B cell (primary cell): ENCODE data around the gene TIGD1. TPM values are rescaled to one million over a fixed set of nuclear protein-coding genes. Genes with fewer than 3 reads are reported as not detected.

Experiments used
- ATAC-seq: fragments of 200-7000 bp; cut with Tn5 transposase; one replicate; pipeline ENCODE4 v1.10.0; 2021; ENCODE audit warnings: low read depth, mild to moderate bottlenecking, moderate number of reproducible peaks, moderate library complexity
- CTCF ChIA-PET: fragments of 350-600 bp; sonication (Branson Sonifier 250); formaldehyde crosslinking; loops from one replicate; lab custom pipeline; 2021; ENCODE audit warnings: antibody characterized with exemption, inconsistent platforms; lab: Charles Lee
- POLR2A ChIA-PET: fragments of 350-600 bp; sonication (Branson Sonifier 250); formaldehyde crosslinking; loops from one replicate; lab custom pipeline; 2021; ENCODE audit warnings: antibody characterized with exemption; lab: Charles Lee
- DNase-seq: peaks from one replicate; pipeline ENCODE4 v3.0.0; 2013
- H2AFZ ChIP-seq: 2 replicates; pipeline ENCODE4 v1.6.1; 2012; ENCODE audit warnings: mild to moderate bottlenecking, low read depth, low read length; ENCODE audit not compliant: insufficient read depth, poor library complexity, severe bottlenecking
- H3K27ac ChIP-seq, 2 donors: 1 replicate in 1 of 2; 2 replicates in 1 of 2; pipeline ENCODE4 v1.5.1; 2012 to 2013; ENCODE audit warnings: low read length in 2 of 2, mild to moderate bottlenecking in 2 of 2, moderate library complexity in 1 of 2
- H3K27me3 ChIP-seq, 4 experiments: fragments of 200-600 bp in 1 of 4; sonication (generic) in 1 of 4; replicated peaks in 1 of 4; 1 replicate in 2 of 4; 2 replicates in 2 of 4; pipeline versions ENCODE4 v1.6.1 to v1.7.0; 2013 to 2016; ENCODE audit warnings: low read length in 3 of 4, mild to moderate bottlenecking in 2 of 4, mixed read lengths in 1 of 4, moderate library complexity in 1 of 4; ENCODE audit not compliant: insufficient read depth in 4 of 4, control insufficient read depth in 3 of 4; ENCODE audit errors: control extremely low read depth in 1 of 4
- H3K36me3 ChIP-seq, 2 experiments: replicated peaks in 1 of 2; 1 replicate in 1 of 2; 2 replicates in 1 of 2; pipeline versions ENCODE4 v1.6.1 to v1.7.1; 2013; ENCODE audit warnings: low read length in 1 of 2; ENCODE audit not compliant: insufficient read depth in 2 of 2, control insufficient read depth in 1 of 2; ENCODE audit errors: control extremely low read depth in 1 of 2, extremely low read depth in 1 of 2
- H3K4me1 ChIP-seq, 2 donors: fragments of 200-600 bp in 1 of 2; sonication (generic) in 1 of 2; 1 replicate in 1 of 2; 2 replicates in 1 of 2; pipeline versions ENCODE4 v1.5.1 to v1.6.1; 2013 to 2017; ENCODE audit warnings: low read length in 2 of 2; ENCODE audit not compliant: control insufficient read depth in 2 of 2, insufficient read depth in 2 of 2
- H3K4me2 ChIP-seq: replicated peaks from 2 replicates; pipeline ENCODE3; 2012; ENCODE audit warnings: mild to moderate bottlenecking, low read depth, low read length; ENCODE audit not compliant: poor library complexity, severe bottlenecking
- H3K4me3 ChIP-seq, 5 experiments: fragments of 200-600 bp in 1 of 5; sonication (generic) in 1 of 5; 1 replicate in 3 of 5; 2 replicates in 2 of 5; pipeline versions ENCODE4 v1.5.1 to v1.7.0; 2011 to 2016; ENCODE audit warnings: low read length in 4 of 5, mild to moderate bottlenecking in 4 of 5, low read depth in 2 of 5, control low read depth in 1 of 5, moderate library complexity in 1 of 5; ENCODE audit not compliant: insufficient read depth in 1 of 5; ENCODE audit errors: control extremely low read depth in 1 of 5, extremely low read depth in 1 of 5
- H3K79me2 ChIP-seq: fragments of 200-600 bp; sonication (generic); one replicate; pipeline ENCODE4 v1.6.0; 2016; ENCODE audit warnings: low read length; ENCODE audit not compliant: control insufficient read depth, insufficient read depth
- H3K9ac ChIP-seq: fragments of 200-600 bp; sonication (generic); 2 replicates; pipeline ENCODE4 v1.6.1; 2017; ENCODE audit warnings: mild to moderate bottlenecking, low read length, moderate library complexity
- H3K9me3 ChIP-seq, 3 donors: one replicate each; pipeline versions ENCODE4 v1.6.1 to v1.7.1; 2013; ENCODE audit warnings: low read length in 2 of 3; ENCODE audit not compliant: control insufficient read depth in 2 of 3, insufficient read depth in 1 of 3; ENCODE audit errors: control extremely low read depth in 1 of 3
- H4K20me1 ChIP-seq: 2 replicates; pipeline ENCODE4 v1.6.0; 2012; ENCODE audit warnings: mild to moderate bottlenecking, low read length; ENCODE audit not compliant: insufficient read depth, control insufficient read depth, poor library complexity, severe bottlenecking
- H3K27ac Mint-ChIP-seq: one replicate; pipeline ENCODE4 v1.8.0; 2021; ENCODE audit warnings: mixed read lengths
- H3K27me3 Mint-ChIP-seq: one replicate; pipeline ENCODE4 v1.8.0; 2021; ENCODE audit warnings: mixed read lengths
- H3K4me1 Mint-ChIP-seq: one replicate; pipeline ENCODE4 v1.8.0; 2021; ENCODE audit warnings: mixed read lengths
- H3K4me3 Mint-ChIP-seq: one replicate; pipeline ENCODE4 v1.8.0; 2021; ENCODE audit warnings: mixed read lengths
- H3K9me3 Mint-ChIP-seq: one replicate; pipeline ENCODE4 v1.8.0; 2022; ENCODE audit warnings: mixed read lengths; ENCODE audit not compliant: insufficient read depth
- EZH2 ChIP-seq: IDR thresholded peaks from 2 replicates; pipeline ENCODE4 v1.6.1; 2012; ENCODE audit warnings: borderline replicate concordance, low read depth, mild to moderate bottlenecking, moderate library complexity, low read length; ENCODE audit not compliant: insufficient read depth, poor library complexity, severe bottlenecking
- WGBS: methylation state at CpG from one replicate; pipeline ENCODE4 v1.1.5; 2013; ENCODE audit warnings: missing lambda C conversion rate; ENCODE audit not compliant: insufficient coverage; 5-methylcytosine and 5-hydroxymethylcytosine counted together
- intact Hi-C: fragments of 100-400 bp; cut with micrococcal nuclease; formaldehyde crosslinking; loops from one replicate; pipeline ENCODE4 v1.10.0; 2022
- polyA plus RNA-seq: library from polyadenylated mRNA; depleted of rRNA; stranded (reverse); fragments of >200 nt; gene quantifications from 2 replicates; pipeline ENCODE4 v1.2.3, GENCODE V29; 2012
- total RNA-seq, 2 donors: library from RNA; stranded (reverse); fragments of 120-200 nt in 1 of 2; gene quantifications; 1 replicate in 1 of 2; 2 replicates in 1 of 2; pipeline versions ENCODE4 v1.2.3 to v1.2.4, GENCODE V29; 2013 to 2022
- TF ChIP-seq, protein P1 (sequence below): fragments of 200-600 bp; IDR thresholded peaks from one replicate; pipeline ENCODE4 v1.8.0; 2022; ENCODE audit warnings: antibody characterized with exemption, mild to moderate bottlenecking

Gene TIGD1
- total and polyA plus RNA-seq, 2 donors (not counting 1 experiment from before 2014, with no cell fraction given): 7.6 to 13.6 TPM

DNA sequence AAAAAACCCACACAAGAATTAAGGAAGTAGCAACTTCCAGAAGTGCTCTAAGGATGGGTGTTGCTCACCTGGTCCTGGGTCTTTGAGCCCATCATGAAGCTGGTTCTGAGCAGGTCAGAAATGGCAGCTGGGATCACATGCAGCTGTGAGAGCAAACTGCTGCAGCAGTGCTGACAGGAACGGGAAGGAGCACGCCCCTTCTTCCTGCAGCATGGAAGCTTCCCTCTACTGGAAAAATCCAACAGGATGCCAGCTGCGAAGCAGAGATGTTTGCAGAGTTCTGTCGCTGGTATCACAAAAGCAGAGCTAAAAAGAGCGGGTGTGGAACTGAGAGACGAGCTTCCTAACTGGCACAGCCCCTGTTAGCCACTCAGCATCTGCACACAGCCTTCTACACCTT lies 33.9 kb upstream of the TIGD1 start:
- Histone ChIP-seq H3K4me2 (no peak overlapping the region), H3K9me3 (peaks cover 0 to 4% (median 0%) of the 10 kb centered on the region in 3 donors), H3K27me3 (no peaks in the 10 kb centered on the region), H3K4me1 (no peaks in the 10 kb centered on the region), H4K20me1 (no peaks in the 10 kb centered on the region), H2AFZ (no peak overlapping the region), H3K79me2 (no peaks in the 10 kb centered on the region), H3K9ac (no peak overlapping the region), H3K4me3 (no peak overlapping the region), H3K27ac (no peak overlapping the region), H3K36me3 (peaks cover 0 to 32% of the 10 kb centered on the region in 2 experiments)
- H3K27me3 Mint-ChIP-seq: no peaks in the 10 kb centered on the region
- H3K9me3 Mint-ChIP-seq: no peaks in the 10 kb centered on the region
- H3K4me1 Mint-ChIP-seq: peaks cover 3% of the 10 kb centered on the region
- no peak overlapping the region for H3K27ac Mint-ChIP-seq
- intact Hi-C loops: no loop called here
- no peak for DNase-seq
- 95% methylated on average over 5 of the region's 6 CpGs for WGBS
- ChIA-PET POLR2A (no interaction called here), CTCF (interaction anchor here (0.8 kb wide), 1 partner anchor 11 kb away, joined by 3 read pairs; no protein-coding TSS in a partner anchor)
- TF ChIP-seq, protein P1, sequence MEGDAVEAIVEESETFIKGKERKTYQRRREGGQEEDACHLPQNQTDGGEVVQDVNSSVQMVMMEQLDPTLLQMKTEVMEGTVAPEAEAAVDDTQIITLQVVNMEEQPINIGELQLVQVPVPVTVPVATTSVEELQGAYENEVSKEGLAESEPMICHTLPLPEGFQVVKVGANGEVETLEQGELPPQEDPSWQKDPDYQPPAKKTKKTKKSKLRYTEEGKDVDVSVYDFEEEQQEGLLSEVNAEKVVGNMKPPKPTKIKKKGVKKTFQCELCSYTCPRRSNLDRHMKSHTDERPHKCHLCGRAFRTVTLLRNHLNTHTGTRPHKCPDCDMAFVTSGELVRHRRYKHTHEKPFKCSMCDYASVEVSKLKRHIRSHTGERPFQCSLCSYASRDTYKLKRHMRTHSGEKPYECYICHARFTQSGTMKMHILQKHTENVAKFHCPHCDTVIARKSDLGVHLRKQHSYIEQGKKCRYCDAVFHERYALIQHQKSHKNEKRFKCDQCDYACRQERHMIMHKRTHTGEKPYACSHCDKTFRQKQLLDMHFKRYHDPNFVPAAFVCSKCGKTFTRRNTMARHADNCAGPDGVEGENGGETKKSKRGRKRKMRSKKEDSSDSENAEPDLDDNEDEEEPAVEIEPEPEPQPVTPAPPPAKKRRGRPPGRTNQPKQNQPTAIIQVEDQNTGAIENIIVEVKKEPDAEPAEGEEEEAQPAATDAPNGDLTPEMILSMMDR: no peak
- no peak for TF ChIP-seq EZH2
- no peak for ATAC-seq
- no peak overlapping the region for H3K4me3 Mint-ChIP-seq

DNA sequence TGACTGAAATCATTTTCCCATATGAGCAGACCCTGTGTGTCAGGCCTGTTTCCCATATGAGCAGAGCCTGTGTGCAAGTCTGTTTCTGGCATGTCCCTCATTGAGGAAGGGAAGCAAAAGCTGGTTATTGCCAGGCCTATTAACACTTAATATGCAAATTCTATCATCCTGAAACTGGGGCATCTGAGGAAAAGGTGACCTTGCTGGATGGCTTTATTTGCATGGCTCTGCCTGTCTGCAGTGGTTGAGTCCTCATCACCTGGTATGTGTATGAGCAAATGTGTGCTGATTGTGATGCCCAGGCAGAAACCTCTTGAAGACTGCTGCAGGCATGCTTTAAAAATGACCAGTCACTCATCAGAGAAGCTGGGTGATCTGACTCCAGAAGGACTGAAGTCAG lies 31.4 kb upstream of the TIGD1 start:
- peaks cover 0 to 40% of the 10 kb centered on the region in 2 experiments for H3K36me3 ChIP-seq
- H3K4me1 ChIP-seq: no peaks in the 10 kb centered on the region
- H3K4me3 ChIP-seq: no peak overlapping the region
- H3K9ac ChIP-seq: no peak overlapping the region
- Mint-ChIP-seq H3K4me1 (peaks cover 3% of the 10 kb centered on the region), H3K9me3 (no peaks in the 10 kb centered on the region), H3K4me3 (no peak overlapping the region), H3K27me3 (no peaks in the 10 kb centered on the region), H3K27ac (no peak overlapping the region)
- TF ChIP-seq EZH2: no peak
- TF ChIP-seq, protein P1: no peak
- no peak for DNase-seq
- no peak overlapping the region for H3K4me2 ChIP-seq
- no peak for ATAC-seq
- ChIA-PET CTCF (no interaction called here), POLR2A (no interaction called here)
- H3K79me2 ChIP-seq: no peaks in the 10 kb centered on the region
- H2AFZ ChIP-seq: no peak overlapping the region
- H3K27me3 ChIP-seq: no peaks in the 10 kb centered on the region
- no peaks in the 10 kb centered on the region for H4K20me1 ChIP-seq
- no peak overlapping the region for H3K27ac ChIP-seq
- peaks cover 0 to 4% (median 0%) of the 10 kb centered on the region in 3 donors for H3K9me3 ChIP-seq
- intact Hi-C loops: no loop called here
